Right lobe of liver (tissue), 4 donors: ENCODE data around the gene CRACR2B.

Source experiments
- POLR2A ChIP-seq: fragments of 450-650 bp; IDR thresholded peaks from one replicate; pipeline ENCODE4 v1.6.1; 2017; ENCODE audit warnings: antibody characterized with exemption, mild to moderate bottlenecking
- TF ChIP-seq, protein P1 (sequence below), 4 donors: fragments of 200-600 bp in 3 of 4; fragments of 450-650 bp in 1 of 4; IDR thresholded peaks; one replicate each; pipeline versions ENCODE4 v1.5.1 to v1.8.0; 2016 to 2022; ENCODE audit warnings: antibody characterized with exemption in 4 of 4, mild to moderate bottlenecking in 2 of 4
- donor health status: DM: no; HTN: no; CAD: no.
- donor health status: DM: no; HTN: no; CAD: no.
- donor health status: DM: no; HTN: yes; CAD: no.

- TF ChIP-seq POLR2A = peak; percentile 59
- TF ChIP-seq, protein P1, sequence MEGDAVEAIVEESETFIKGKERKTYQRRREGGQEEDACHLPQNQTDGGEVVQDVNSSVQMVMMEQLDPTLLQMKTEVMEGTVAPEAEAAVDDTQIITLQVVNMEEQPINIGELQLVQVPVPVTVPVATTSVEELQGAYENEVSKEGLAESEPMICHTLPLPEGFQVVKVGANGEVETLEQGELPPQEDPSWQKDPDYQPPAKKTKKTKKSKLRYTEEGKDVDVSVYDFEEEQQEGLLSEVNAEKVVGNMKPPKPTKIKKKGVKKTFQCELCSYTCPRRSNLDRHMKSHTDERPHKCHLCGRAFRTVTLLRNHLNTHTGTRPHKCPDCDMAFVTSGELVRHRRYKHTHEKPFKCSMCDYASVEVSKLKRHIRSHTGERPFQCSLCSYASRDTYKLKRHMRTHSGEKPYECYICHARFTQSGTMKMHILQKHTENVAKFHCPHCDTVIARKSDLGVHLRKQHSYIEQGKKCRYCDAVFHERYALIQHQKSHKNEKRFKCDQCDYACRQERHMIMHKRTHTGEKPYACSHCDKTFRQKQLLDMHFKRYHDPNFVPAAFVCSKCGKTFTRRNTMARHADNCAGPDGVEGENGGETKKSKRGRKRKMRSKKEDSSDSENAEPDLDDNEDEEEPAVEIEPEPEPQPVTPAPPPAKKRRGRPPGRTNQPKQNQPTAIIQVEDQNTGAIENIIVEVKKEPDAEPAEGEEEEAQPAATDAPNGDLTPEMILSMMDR (IDR thresholded peaks at IDR 0.05) = no peak
These were observed 31.8 kb upstream of the CRACR2B start for GRCh38 chr11:795634-796564.
